Effector CD4-positive, alpha-beta T cell (primary cell): ENCODE measurements around the gene SHC1.

Experiments
- DNase-seq: peaks from one replicate; pipeline ENCODE4 v3.0.0-alpha.2; 2020

The SHC1 gene

DNA sequence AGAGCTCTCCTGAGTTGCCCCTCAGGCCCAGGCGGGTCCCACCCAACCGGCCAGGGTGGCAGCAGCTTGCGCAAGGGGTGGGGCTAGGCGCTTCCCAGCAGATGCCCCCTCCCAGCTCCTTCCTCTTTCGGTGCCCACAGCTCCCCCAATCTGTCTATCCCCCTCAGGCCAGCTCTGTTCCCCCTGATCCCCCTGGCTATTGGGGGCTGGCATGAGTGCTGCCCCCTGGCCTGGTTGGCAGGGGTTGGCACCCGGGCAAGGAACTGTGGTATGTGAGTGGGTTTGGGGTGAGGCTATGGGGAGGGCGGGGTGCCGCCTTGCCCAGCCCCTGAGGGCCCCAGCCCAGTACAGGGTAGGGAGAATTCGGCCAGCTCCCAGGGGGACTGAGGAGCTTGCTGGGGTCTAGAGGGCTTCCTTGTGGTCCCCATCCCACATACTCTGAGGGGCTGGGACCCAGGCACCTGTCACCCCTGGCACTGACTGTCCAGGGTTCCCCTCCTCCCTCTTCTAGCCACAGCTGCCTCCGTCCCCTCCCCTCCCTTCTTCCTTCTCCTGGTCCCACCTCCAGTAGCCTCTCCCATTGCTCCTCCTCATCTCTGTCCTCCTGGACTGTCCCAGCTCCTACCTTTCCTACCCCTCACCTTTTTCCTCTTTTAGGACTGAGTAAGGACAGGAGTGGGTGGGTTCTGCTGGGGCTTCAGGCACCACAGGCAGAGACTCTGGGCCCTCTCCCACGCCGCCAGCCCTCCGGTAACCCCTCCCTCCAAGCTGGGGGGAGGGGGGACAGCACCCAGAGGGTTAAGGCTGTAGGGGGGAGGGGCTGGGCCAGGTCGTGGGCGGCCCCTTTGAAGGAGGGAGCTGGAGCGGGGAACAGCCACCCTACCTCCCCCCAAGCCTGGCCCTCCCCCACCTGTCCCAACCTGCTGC is 37.7 kb upstream of the SHC1 start:
- DNase-seq: no peak

DNA sequence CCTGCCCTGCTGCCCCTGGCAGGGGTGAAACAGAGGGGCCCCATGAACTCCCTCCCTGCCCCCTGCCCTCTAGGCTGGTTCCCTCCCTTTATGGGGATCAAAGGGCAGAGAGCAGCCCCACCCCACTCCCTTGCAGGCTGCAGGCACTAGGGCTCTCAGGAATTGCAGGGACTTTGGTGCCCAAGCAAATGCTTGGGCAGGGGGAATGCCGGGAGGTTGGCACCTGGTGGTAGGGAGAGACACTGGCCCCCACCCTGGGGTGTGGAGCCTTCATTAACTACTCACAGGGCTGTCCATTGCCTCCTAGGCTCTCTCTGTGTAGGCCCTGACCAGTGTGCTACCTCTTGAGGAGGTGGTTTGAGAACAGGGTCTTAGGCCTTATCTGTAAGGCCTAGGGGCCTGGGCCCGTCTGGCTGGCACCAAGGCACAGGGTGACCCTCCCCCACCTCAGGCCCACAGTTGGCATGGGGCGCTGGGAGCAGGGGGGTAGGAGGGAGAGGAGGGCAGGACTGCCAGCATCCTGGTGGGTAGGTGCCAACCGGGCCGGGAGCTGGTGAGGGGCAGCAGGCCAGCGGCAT is 36.8 kb upstream of the SHC1 start:
- no peak for DNase-seq

DNA sequence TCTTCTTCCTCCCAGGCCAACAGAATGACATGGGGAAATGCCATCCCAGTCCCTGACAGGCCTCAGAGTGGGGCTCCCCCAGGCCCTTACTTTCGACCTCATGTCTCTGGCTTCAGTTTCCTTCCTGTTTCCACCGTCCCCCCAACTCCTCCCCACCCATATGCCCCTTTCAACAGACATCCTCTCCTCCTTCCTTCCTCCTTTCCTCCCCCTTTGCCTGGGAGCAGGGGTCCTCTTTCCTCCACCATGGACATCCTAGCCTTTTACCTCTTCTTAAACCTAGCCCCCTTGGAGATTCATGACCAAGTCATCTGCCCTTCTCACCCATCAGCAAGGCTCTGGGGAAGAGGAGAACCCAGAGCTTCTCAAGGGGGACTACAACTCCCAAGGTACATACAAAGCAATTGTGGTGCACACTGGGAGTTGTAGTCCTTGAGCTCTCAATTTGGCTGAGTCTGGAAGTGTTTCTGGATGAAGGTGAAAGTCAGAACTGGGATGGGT is 36.1 kb upstream of the SHC1 start:
- DNase-seq: no peak

DNA sequence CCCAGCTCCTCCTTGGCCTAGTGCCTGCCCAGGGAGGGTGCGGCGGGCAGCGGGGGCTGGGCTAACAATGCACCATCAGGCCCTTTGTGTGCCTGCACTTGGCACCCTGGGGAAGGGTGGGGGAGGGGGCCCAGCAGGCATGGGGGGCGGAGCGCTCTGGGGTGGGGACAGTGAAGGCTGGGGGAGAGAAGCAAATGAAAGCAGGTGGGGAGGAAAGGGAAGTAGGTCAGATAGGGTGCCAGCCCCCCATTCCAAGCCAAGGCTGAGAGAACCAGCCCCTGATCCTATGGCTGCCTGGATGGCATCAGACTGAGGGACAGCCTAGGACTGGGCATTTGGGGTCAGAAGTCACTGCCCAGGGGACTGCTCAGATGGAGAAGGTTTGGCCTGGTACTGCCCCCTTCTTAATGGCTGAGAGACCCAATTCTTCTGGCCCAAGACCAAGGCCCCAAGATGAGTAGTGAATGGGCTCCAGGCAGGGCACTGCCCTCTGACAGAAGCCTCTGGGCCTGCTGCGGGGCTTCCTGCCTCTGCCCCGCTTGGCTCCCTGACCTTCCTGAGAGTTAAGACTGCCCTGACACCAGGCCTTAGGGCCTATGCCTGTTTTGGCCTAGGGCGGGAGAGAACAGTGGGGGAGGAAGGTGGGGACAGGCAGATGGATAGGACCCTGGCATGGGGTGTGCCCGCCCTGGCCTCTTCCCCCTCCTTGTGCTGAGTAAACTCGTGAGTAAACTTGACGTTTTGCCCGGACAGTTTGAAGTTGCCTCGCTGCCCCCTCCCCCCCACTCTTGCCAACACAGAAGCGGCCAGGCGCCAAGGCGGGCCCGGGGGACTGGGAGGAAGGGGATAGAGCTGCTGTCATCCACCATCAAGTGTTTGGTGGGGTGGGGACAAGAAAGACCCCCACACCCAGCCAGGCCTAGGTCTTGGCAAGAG is 34.8 kb upstream of the SHC1 start:
- DNase-seq: no peak

DNA sequence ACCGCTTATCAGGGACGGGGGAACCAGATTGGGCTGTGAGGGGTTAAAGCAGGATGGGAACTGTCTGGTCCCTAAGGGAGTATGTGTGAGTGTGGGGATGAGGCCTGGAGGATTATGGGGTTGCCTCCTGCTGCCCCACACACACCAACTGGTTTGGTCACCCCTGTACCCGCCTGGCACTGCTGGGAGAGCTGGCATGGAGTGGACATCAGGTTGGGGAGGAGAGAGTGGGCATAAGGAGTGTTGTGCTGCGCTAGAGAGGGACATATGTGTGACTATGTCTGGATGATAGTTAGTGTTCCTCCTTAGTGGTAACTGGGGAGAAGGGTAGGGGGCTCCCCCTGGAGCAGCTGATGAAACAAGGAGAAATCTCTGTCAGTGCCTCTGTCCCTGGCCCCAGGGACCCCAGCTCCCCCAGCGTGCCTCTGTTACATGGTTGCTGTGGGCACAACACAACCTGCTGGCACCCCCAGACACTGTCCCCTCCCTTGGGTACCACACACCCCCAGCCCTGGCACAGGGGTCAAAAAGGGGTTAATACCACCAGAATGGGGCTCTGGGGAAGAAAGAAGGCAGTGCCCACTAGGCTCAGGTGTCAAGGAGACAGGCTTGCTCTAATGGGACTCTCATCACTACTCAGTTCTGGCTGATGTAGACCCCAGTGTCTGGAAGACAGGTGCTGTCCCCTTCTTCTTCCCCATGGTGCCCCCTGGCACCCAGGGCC is 34.0 kb upstream of the SHC1 start:
- no peak for DNase-seq

DNA sequence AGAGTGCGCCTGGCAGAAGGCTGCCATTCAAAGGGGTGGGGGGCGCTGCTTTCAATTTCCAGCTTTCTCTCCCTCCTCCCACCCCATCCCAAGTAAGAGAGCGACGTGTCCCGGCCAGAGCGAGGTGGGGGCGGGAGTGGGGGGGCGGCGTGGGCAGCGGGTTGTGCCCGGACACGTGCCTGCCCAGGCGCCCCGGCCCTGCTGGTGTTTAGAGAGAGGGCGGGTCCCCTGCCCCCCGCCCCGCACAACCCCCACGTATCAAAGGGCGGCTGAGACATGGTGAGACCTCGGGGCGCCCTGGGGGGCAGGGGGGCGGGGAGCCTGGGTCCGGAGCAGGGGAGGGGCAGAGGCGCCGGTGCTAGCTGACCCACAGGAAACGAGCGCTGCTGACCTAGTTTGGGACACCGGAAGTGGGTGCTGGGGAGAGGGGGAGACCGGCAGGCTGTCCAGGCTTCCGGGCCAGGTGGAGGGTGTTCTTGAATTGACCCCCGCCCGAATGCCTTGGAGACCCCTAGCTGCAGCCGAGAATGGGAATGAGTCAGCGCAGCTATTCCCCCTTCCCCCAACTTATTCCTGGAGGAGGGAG is 33.3 kb upstream of the SHC1 start:
- DNase-seq: no peak

DNA sequence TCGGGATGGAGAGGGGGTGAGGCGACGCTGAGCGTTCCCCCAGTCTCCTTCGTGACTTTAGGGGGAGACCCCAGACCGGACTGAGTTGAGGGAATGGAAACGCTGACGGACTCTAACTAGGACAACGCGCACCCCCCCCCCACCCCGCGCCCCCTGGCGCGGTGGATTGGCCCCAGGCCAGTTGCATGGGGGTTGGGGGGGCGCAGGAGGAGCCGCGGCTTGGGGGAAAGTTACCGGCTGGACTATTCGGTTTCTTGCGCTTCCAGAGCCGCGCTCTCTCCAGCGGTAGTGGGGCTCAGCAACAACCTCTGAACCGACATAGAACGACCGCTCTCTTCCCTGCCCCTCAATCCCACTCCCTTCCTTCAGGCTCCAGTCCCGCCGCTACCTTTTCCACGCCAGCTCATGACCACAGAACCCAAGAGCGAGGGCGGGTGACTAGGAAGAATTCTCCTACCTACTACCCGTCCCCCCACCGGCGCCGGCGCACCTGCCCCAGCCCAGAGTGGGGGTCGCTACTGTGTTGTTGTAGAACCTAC is 32.7 kb upstream of the SHC1 start:
- no peak for DNase-seq

- no peak for DNase-seq
Observed at GRCh38 chr1:155002464-155003226, 32.1 kb upstream of the SHC1 start, which contains the start of gene ZBTB7B. Gene ZBTB7B (plus strand): TSS chr1:155002802. CDS start chr1:155014661, 11,859 bp downstream.

- peak; percentile 97 for DNase-seq
Observed at GRCh38 chr1:155001675-155002463, 31.3 kb upstream of the SHC1 start.

GRCh38 chr1:155001425-155001674 is 30.8 kb upstream of the SHC1 start:
- DNase-seq: no peak

- DNase-seq: peak; percentile 73
Observed at GRCh38 chr1:155000726-155001424, 30.3 kb upstream of the SHC1 start.

- DNase-seq: no peak
Observed at GRCh38 chr1:155000411-155000725, 29.8 kb upstream of the SHC1 start.

- DNase-seq: no peak
Observed at GRCh38 chr1:154999571-155000410, 29.2 kb upstream of the SHC1 start.

DNA sequence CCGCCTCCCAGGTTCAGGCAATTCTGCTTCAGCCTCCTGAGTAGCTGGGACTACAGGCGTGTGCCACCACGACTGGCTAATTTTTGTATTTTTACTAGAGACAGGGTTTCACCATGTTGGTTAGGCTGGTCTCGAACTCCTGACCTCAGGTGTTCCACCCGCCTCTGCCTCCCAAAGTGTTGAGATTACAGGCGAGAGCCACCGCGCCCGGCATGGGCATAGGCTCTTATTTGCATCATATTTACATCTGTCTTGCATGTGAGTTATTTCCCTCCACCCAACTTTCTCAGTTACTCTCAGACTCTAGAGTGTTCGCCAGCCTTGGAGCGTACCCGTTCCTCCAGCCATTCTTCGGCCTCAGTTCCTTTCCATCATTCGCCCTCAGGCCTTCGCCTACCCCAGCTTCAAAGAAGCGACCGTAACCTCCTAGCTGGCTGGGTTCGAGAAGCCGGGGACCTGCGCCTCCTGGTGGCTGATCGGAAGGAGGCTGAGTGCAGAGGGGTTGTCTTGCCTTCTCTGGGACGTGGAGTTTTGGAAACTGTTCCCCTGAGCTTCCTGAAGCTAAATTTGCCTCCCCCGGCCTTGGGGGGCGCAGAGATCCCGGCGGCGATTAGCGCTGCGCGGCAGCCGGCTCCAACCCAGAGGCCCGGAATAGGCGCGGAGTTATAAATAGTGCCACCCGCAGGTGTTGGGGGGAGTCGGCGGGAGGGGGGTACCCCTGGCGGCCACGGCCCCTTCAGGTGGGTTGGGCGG is 28.4 kb upstream of the SHC1 start:
- DNase-seq: peak; percentile 39

DNA sequence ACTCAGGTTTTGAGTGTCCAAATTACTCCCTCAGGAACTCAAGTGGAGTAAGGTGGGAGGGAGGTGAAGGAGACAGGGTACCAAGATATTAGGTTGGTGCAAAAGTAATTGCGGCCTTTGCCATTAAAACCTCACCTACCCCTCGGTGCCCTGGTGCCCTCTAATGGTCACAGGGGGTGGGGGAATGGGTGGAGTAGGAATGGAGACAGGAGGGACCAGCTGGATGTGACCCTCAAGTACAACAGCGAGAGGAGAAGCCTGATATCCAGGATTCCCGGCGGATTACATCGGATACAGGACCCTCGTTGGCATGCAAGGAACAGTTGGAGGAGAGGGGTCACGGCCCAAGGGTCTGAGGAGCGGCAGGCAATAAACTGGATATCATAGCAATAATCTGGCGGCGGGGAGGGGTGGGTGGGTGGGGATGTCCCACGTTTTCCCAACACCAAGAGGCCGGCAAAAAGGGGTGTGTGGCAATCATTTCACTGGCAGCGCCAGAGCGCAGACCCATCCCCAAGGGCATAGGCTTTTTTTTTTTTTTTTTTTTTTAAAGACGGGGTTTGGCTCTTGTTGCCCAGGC is 27.7 kb upstream of the SHC1 start:
- DNase-seq: no peak

- no peak for DNase-seq
Observed at GRCh38 chr1:154996966-154997701, 26.6 kb upstream of the SHC1 start.
